Karpas-422 (cell line): ENCODE measurements around the gene FAM13A. TPM values are rescaled to one million over a fixed set of nuclear protein-coding genes. Genes with fewer than 3 reads are reported as not detected.

Source experiments
- DNase-seq: peaks from one replicate; pipeline ENCODE4 v3.0.0-alpha.2; 2015
- H2AFZ ChIP-seq: fragments of 200-600 bp; sonication (generic); 2 replicates; pipeline ENCODE4 v1.6.1; 2014; ENCODE audit warnings: antibody characterized with exemption, low read length, mixed read lengths
- H3K27ac ChIP-seq: fragments of 200-600 bp; sonication (generic); 2 replicates; pipeline ENCODE4 v1.5.1; 2014; ENCODE audit warnings: mild to moderate bottlenecking, low read length, moderate library complexity
- H3K27me3 ChIP-seq: fragments of 200-600 bp; sonication (generic); 2 replicates; pipeline ENCODE4 v1.6.1; 2014; ENCODE audit warnings: low read length, mixed read lengths
- H3K36me3 ChIP-seq: fragments of 200-600 bp; sonication (generic); 2 replicates; pipeline ENCODE4 v1.6.1; 2014; ENCODE audit warnings: low read length, mixed read lengths; ENCODE audit not compliant: insufficient read depth
- H3K4me1 ChIP-seq: fragments of 200-600 bp; sonication (generic); 2 replicates; pipeline ENCODE4 v1.6.1; 2014; ENCODE audit warnings: mild to moderate bottlenecking, low read length, mixed read lengths
- H3K4me2 ChIP-seq: fragments of 200-600 bp; sonication (generic); 2 replicates; pipeline ENCODE4 v1.6.1; 2014; ENCODE audit warnings: low read length, low read depth, mild to moderate bottlenecking; ENCODE audit not compliant: poor library complexity, severe bottlenecking
- H3K4me3 ChIP-seq: fragments of 200-600 bp; sonication (generic); 2 replicates; pipeline ENCODE4 v1.5.1; 2014; ENCODE audit warnings: mild to moderate bottlenecking, antibody characterized with exemption, low read length, mixed read lengths
- H3K79me2 ChIP-seq: fragments of 200-600 bp; sonication (generic); 2 replicates; pipeline ENCODE4 v1.6.1; 2014; ENCODE audit warnings: mild to moderate bottlenecking, low read length, mixed read lengths
- H3K9ac ChIP-seq: fragments of 200-600 bp; sonication (generic); 2 replicates; pipeline ENCODE4 v1.6.0; 2014; ENCODE audit warnings: low read length
- H3K9me2 ChIP-seq: fragments of 200-600 bp; sonication (generic), shearing (Covaris generic); replicated peaks from 2 replicates; pipeline ENCODE4 v1.6.0; 2014; ENCODE audit warnings: mild to moderate bottlenecking, low read length, moderate library complexity; ENCODE audit not compliant: insufficient read depth
- H3K9me3 ChIP-seq: fragments of 300-700, 200-600 bp; sonication (generic); 2 replicates; pipeline ENCODE4 v1.6.1; 2014; ENCODE audit warnings: low read length, mixed read lengths
- H4K20me1 ChIP-seq: fragments of 200-600 bp; sonication (generic); 2 replicates; pipeline ENCODE4 v1.6.1; 2014; ENCODE audit warnings: mild to moderate bottlenecking, antibody characterized with exemption, low read length, low read depth; ENCODE audit not compliant: insufficient read depth
- total RNA-seq: library from RNA; depleted of rRNA; stranded (reverse); fragments of >200 nt; shearing (Covaris generic); gene quantifications from 2 replicates; pipeline ENCODE4 v1.2.3, GENCODE V29; 2014; ENCODE audit warnings: low replicate concordance

Gene FAM13A
- total RNA-seq, 1 experiment from 2014 or later: 0.30 TPM

DNA sequence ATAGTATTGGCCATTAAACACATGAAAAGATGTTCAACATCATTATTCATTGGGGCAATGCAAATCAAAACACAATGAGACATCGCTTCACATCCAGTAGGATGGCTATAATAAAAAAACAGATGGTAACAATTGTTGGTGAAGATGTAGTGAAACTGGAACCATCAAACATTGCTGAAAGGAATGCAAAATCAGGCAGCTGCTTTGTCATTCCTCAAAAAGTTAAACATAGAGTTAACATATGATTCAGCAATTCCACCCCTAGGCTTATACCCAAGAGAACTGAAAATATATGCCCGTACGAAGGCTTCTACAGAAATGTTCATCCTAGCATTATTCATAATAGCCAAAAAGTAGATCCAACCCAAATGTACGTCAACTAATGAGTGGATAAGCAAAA is 215.3 kb downstream of the FAM13A start:
- H3K4me3 ChIP-seq: no peak overlapping the region
- no peaks in the 10 kb centered on the region for H3K9me2 ChIP-seq
- H3K27me3 ChIP-seq: no peaks in the 10 kb centered on the region
- no peak overlapping the region for H3K9ac ChIP-seq
- H4K20me1 ChIP-seq: no peaks in the 10 kb centered on the region
- H2AFZ ChIP-seq: no peak overlapping the region
- H3K4me1 ChIP-seq: no peaks in the 10 kb centered on the region
- H3K27ac ChIP-seq: no peak overlapping the region
- H3K36me3 ChIP-seq: no peaks in the 10 kb centered on the region
- H3K79me2 ChIP-seq: no peaks in the 10 kb centered on the region
- no peaks in the 10 kb centered on the region for H3K9me3 ChIP-seq
- no peak for DNase-seq
- H3K4me2 ChIP-seq: no peak overlapping the region

GRCh38 chr4:88836216-88836615 is 220.8 kb downstream of the FAM13A start:
- Histone ChIP-seq H3K9me3 (no peaks in the 10 kb centered on the region), H3K4me3 (no peak overlapping the region), H4K20me1 (no peaks in the 10 kb centered on the region), H3K9ac (no peak overlapping the region), H3K36me3 (no peaks in the 10 kb centered on the region), H2AFZ (no peak overlapping the region), H3K9me2 (no peaks in the 10 kb centered on the region), H3K27ac (no peak overlapping the region), H3K4me2 (no peak overlapping the region), H3K4me1 (no peaks in the 10 kb centered on the region), H3K79me2 (no peaks in the 10 kb centered on the region), H3K27me3 (no peaks in the 10 kb centered on the region)
- DNase-seq: no peak

DNA sequence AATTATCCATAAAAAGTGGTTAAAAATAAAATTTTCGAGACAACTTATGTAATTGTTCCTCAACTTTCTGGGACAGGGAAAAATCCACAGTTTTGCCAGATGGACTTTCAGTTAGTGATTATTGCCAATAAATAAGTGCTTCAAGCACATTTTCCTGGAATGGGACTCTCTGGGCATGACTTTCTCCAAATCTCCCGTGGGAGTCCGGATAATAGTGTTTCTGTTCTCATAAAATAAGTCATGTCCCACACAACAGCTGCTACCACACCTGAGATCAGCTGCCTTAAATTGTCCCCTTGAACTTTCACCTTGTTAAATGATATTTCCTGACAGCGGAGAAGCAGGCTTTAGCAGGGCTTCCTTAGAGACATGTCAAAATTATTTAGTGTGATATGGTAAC is 226.0 kb downstream of the FAM13A start:
- Histone ChIP-seq H3K79me2 (no peaks in the 10 kb centered on the region), H2AFZ (no peak overlapping the region), H3K4me3 (no peak overlapping the region), H3K4me1 (no peaks in the 10 kb centered on the region), H3K9ac (no peak overlapping the region), H4K20me1 (no peaks in the 10 kb centered on the region), H3K9me3 (no peaks in the 10 kb centered on the region), H3K36me3 (no peaks in the 10 kb centered on the region), H3K27ac (no peak overlapping the region), H3K27me3 (no peaks in the 10 kb centered on the region), H3K9me2 (no peaks in the 10 kb centered on the region), H3K4me2 (no peak overlapping the region)
- DNase-seq: no peak

DNA sequence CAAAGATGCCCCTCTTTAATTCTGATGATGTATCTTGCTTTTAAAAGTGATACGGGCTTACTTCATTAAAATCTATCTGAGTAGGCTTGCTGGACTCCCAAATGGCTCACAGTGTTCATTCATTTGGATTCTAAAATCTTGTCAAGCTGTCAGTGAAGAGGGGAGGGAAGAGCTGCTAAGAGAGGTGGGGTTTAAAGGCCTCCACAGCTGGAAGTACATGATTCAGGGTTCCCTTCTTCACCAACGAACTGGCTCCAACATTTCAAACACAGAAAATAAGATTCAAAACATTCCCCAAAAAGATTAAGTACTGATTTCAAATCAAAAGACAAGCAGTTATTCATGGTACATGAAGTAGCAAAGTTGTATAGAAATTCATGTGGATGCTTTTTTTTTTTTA is 226.4 kb downstream of the FAM13A start:
- H3K36me3 ChIP-seq: no peaks in the 10 kb centered on the region
- H3K4me2 ChIP-seq: no peak overlapping the region
- no peaks in the 10 kb centered on the region for H3K9me3 ChIP-seq
- no peak overlapping the region for H3K4me3 ChIP-seq
- H3K9me2 ChIP-seq: no peaks in the 10 kb centered on the region
- H3K79me2 ChIP-seq: no peaks in the 10 kb centered on the region
- H3K27me3 ChIP-seq: no peaks in the 10 kb centered on the region
- no peak overlapping the region for H3K9ac ChIP-seq
- DNase-seq: no peak
- no peaks in the 10 kb centered on the region for H4K20me1 ChIP-seq
- H3K4me1 ChIP-seq: no peaks in the 10 kb centered on the region
- H3K27ac ChIP-seq: no peak overlapping the region
- no peak overlapping the region for H2AFZ ChIP-seq

- Histone ChIP-seq H3K9ac (no peak overlapping the region), H3K9me2 (no peaks in the 10 kb centered on the region), H3K4me3 (no peak overlapping the region), H3K4me2 (no peak overlapping the region), H3K27ac (no peak overlapping the region), H3K36me3 (no peaks in the 10 kb centered on the region), H3K9me3 (no peaks in the 10 kb centered on the region), H4K20me1 (no peaks in the 10 kb centered on the region), H2AFZ (no peak overlapping the region), H3K27me3 (no peaks in the 10 kb centered on the region), H3K4me1 (no peaks in the 10 kb centered on the region), H3K79me2 (no peaks in the 10 kb centered on the region)
- DNase-seq: no peak
Measured at GRCh38 chr4:88828842-88829571, 228.0 kb downstream of the FAM13A start.

- Histone ChIP-seq H3K27ac (no peak overlapping the region), H4K20me1 (no peaks in the 10 kb centered on the region), H2AFZ (no peak overlapping the region), H3K36me3 (no peaks in the 10 kb centered on the region), H3K9me3 (no peaks in the 10 kb centered on the region), H3K9ac (no peak overlapping the region), H3K27me3 (no peaks in the 10 kb centered on the region), H3K9me2 (no peaks in the 10 kb centered on the region), H3K4me3 (no peak overlapping the region), H3K4me2 (no peak overlapping the region), H3K4me1 (no peaks in the 10 kb centered on the region), H3K79me2 (no peaks in the 10 kb centered on the region)
- no peak for DNase-seq
Measured at GRCh38 chr4:88827442-88827841, 229.5 kb downstream of the FAM13A start.

GRCh38 chr4:88826771-88827170 is 230.2 kb downstream of the FAM13A start:
- Histone ChIP-seq H3K27me3 (no peaks in the 10 kb centered on the region), H2AFZ (no peak overlapping the region)

GRCh38 chr4:88825931-88826330 is 231.1 kb downstream of the FAM13A start:
- no peak for DNase-seq
- no peak overlapping the region for H3K4me3 ChIP-seq
- no peaks in the 10 kb centered on the region for H3K79me2 ChIP-seq
- no peak overlapping the region for H3K9ac ChIP-seq
- no peaks in the 10 kb centered on the region for H3K4me1 ChIP-seq
- no peak overlapping the region for H3K4me2 ChIP-seq
- no peaks in the 10 kb centered on the region for H4K20me1 ChIP-seq
- no peaks in the 10 kb centered on the region for H3K27me3 ChIP-seq
- no peaks in the 10 kb centered on the region for H3K36me3 ChIP-seq
- no peaks in the 10 kb centered on the region for H3K9me3 ChIP-seq
- H3K27ac ChIP-seq: no peak overlapping the region
- no peaks in the 10 kb centered on the region for H3K9me2 ChIP-seq
- H2AFZ ChIP-seq: no peak overlapping the region

More at GRCh38 chr4:88826771-88827170, 230.2 kb downstream of the FAM13A start:
- H3K4me3 ChIP-seq: no peak overlapping the region
- H3K4me1 ChIP-seq: no peaks in the 10 kb centered on the region
- no peaks in the 10 kb centered on the region for H4K20me1 ChIP-seq
- no peak overlapping the region for H3K9ac ChIP-seq
- H3K4me2 ChIP-seq: no peak overlapping the region
- no peak for DNase-seq
- H3K9me2 ChIP-seq: no peaks in the 10 kb centered on the region
- H3K36me3 ChIP-seq: no peaks in the 10 kb centered on the region
- H3K9me3 ChIP-seq: no peaks in the 10 kb centered on the region
- H3K27ac ChIP-seq: no peak overlapping the region
- H3K79me2 ChIP-seq: no peaks in the 10 kb centered on the region
